ENCODE data around the gene DYSF. TPM values are rescaled to one million over a fixed set of nuclear protein-coding genes. Genes with fewer than 3 reads are reported as not detected.
A peak's percentile ranks its signal among the peaks of the same experiment; 100 is the strongest.

DYSF gene
- total RNA-seq, 4 donors from 2014 or later = 10.3 to 14.9 (median 14.4) TPM

- Histone ChIP-seq H3K4me3 (replicated peaks in 1 of 3) (no peak overlapping the region), H3K36me3 (no peaks in the 10 kb centered on the region), H3K27me3 (no peaks in the 10 kb centered on the region), H3K27ac (no peak overlapping the region), H3K9me3 (no peaks in the 10 kb centered on the region), H3K4me1 (peaks cover 0 to 3% of the 10 kb centered on the region in 2 donors)
- intact Hi-C loops (cut with DNase I) = loop anchor here (2.0 to 5.0 kb wide), 3 partner anchors 60 to 603 kb away; no protein-coding TSS in a partner anchor
- WGBS, 2 donors = 89 to 92% methylated on average over 12 to 13 of the region's 13 CpGs
- DNase-seq = no peak
- TF ChIP-seq POLR2A (IDR thresholded peaks at IDR 0.05) (no peak), CTCF (IDR thresholded peaks at IDR 0.05) (no peak)
Measured at GRCh38 chr2:71547616-71548285, 94.4 kb downstream of the DYSF start.

- Histone ChIP-seq H3K9me3 (no peaks in the 10 kb centered on the region), H3K4me3 (replicated peaks in 1 of 3) (no peak overlapping the region), H3K4me1 (peaks cover 0 to 3% of the 10 kb centered on the region in 2 donors), H3K36me3 (no peaks in the 10 kb centered on the region), H3K27ac (no peak overlapping the region), H3K27me3 (no peaks in the 10 kb centered on the region)
- TF ChIP-seq CTCF (IDR thresholded peaks at IDR 0.05) (peak; percentile 52 to 96 (median 90)), POLR2A (IDR thresholded peaks at IDR 0.05) (no peak)
- WGBS, 2 donors = 53 to 58% methylated on average over 21 of the region's 21 CpGs
- DNase-seq = peak; percentile 79 to 80
- intact Hi-C loops (cut with DNase I) = loop anchor here (2.0 to 5.0 kb wide), 3 partner anchors 58 to 602 kb away; no protein-coding TSS in a partner anchor
Measured at GRCh38 chr2:71548646-71549425, 95.5 kb downstream of the DYSF start.

- DNase-seq = no peak
Measured at GRCh38 chr2:71550801-71551630, 97.7 kb downstream of the DYSF start.

GRCh38 chr2:71551631-71551915 is 98.2 kb downstream of the DYSF start:
- intact Hi-C loops (cut with DNase I) = loop anchor here (5.0 to 10.0 kb wide), 3 partner anchors 246 to 1193 kb away; no protein-coding TSS in a partner anchor
- no peaks in the 10 kb centered on the region for H3K27me3 ChIP-seq
- H3K4me1 ChIP-seq = no peaks in the 10 kb centered on the region
- 93 to 94% methylated on average over 9 of the region's 9 CpGs for WGBS, 2 donors
- no peaks in the 10 kb centered on the region for H3K9me3 ChIP-seq
- H3K4me3 ChIP-seq (replicated peaks in 1 of 3) = no peak overlapping the region
- no peak overlapping the region for H3K27ac ChIP-seq
- TF ChIP-seq CTCF (IDR thresholded peaks at IDR 0.05) (no peak), POLR2A (IDR thresholded peaks at IDR 0.05) (no peak)
- no peaks in the 10 kb centered on the region for H3K36me3 ChIP-seq
- DNase-seq = no peak

More at GRCh38 chr2:71550801-71551630, 97.7 kb downstream of the DYSF start:
- Histone ChIP-seq H3K4me1 (peaks cover 0 to under 1% of the 10 kb centered on the region in 2 donors), H3K36me3 (no peaks in the 10 kb centered on the region), H3K27me3 (no peaks in the 10 kb centered on the region), H3K27ac (no peak overlapping the region), H3K9me3 (no peaks in the 10 kb centered on the region), H3K4me3 (replicated peaks in 1 of 3) (no peak overlapping the region)
- intact Hi-C loops (cut with DNase I) = loop anchor here (5.0 to 10.0 kb wide), 3 partner anchors 246 to 1194 kb away; no protein-coding TSS in a partner anchor
- 93 to 95% methylated on average over 11 of the region's 11 CpGs for WGBS, 2 donors
- no peak for TF ChIP-seq CTCF (IDR thresholded peaks at IDR 0.05)
- TF ChIP-seq POLR2A (IDR thresholded peaks at IDR 0.05) = no peak
